CD4-positive, alpha-beta T cell treated with Interleukin-1 beta for 1 hour (primary cell): ENCODE measurements around the gene SPINT2.

Source experiments
- DNase-seq, 2 donors: peaks; one replicate each; pipeline ENCODE4 v3.0.0-alpha.2; 2020 to 2022

The SPINT2 gene

GRCh38 chr19:38270587-38271167 is 6.3 kb downstream of the SPINT2 start:
- no peak for DNase-seq

- no peak for DNase-seq
Measured at GRCh38 chr19:38273499-38273898, 9.1 kb downstream of the SPINT2 start.

- DNase-seq = no peak
Measured at GRCh38 chr19:38274739-38275138, 10.4 kb downstream of the SPINT2 start.

- no peak for DNase-seq
Measured at GRCh38 chr19:38276942-38277517, 12.7 kb downstream of the SPINT2 start.

GRCh38 chr19:38277549-38277948 is 13.2 kb downstream of the SPINT2 start:
- DNase-seq = no peak

GRCh38 chr19:38277969-38278680 is 13.8 kb downstream of the SPINT2 start:
- DNase-seq = no peak

GRCh38 chr19:38278751-38279150 is 14.4 kb downstream of the SPINT2 start:
- DNase-seq = no peak

- no peak for DNase-seq
Measured at GRCh38 chr19:38280030-38280921, 15.9 kb downstream of the SPINT2 start.

- no peak for DNase-seq
Measured at GRCh38 chr19:38281811-38282566, 17.6 kb downstream of the SPINT2 start.

- DNase-seq = no peak
Measured at GRCh38 chr19:38283271-38283670, 18.9 kb downstream of the SPINT2 start.

GRCh38 chr19:38284422-38284821 is 20.0 kb downstream of the SPINT2 start:
- DNase-seq = no peak

GRCh38 chr19:38285567-38285966 is 21.2 kb downstream of the SPINT2 start:
- no peak for DNase-seq

GRCh38 chr19:38287604-38288003 is 23.2 kb downstream of the SPINT2 start:
- peak in 1 of 2 donors; percentile 39 for DNase-seq

- DNase-seq = no peak
Measured at GRCh38 chr19:38288123-38288855, 23.9 kb downstream of the SPINT2 start.

- DNase-seq = no peak
Measured at GRCh38 chr19:38289955-38290354, 25.6 kb downstream of the SPINT2 start.

GRCh38 chr19:38290631-38291147 is 26.3 kb downstream of the SPINT2 start:
- DNase-seq = no peak

GRCh38 chr19:38291855-38292254 is 27.5 kb downstream of the SPINT2 start:
- no peak for DNase-seq

- DNase-seq = no peak
Measured at GRCh38 chr19:38293281-38293680, 28.9 kb downstream of the SPINT2 start.

GRCh38 chr19:38294090-38294489 is 29.7 kb downstream of the SPINT2 start:
- no peak for DNase-seq

- DNase-seq = no peak
Measured at GRCh38 chr19:38298821-38299680, 34.7 kb downstream of the SPINT2 start.
